GM12873 (cell line): Measurements from ENCODE around the gene FAM227A.

Experiments used
- TF ChIP-seq, protein P1 (sequence below): IDR thresholded peaks from 2 replicates; pipeline ENCODE4 v1.5.1; 2012; ENCODE audit warnings: low read depth, mild to moderate bottlenecking, moderate library complexity, low read length, control low read depth; ENCODE audit not compliant: insufficient read depth; ENCODE audit errors: missing control alignments

FAM227A gene

DNA sequence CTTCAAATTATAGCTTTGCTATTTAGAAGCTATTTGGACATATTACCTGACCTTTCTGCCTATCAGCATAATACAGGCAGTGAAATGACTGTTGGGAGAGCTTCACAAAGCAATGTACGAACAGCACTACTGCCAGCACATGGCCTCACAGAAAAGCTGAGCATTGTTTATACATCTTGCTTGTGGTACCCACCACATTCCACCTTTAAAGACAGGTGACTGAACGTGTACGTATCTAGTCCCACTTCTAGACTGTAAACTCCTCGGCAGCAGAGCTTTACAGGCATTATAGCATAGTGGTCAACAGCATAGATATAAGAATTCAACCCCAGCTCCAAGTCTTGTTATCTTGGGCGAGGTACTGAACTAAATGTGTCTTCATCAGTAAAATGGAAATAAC, 43.0 kb upstream of the FAM227A start:
- TF ChIP-seq, protein P1, sequence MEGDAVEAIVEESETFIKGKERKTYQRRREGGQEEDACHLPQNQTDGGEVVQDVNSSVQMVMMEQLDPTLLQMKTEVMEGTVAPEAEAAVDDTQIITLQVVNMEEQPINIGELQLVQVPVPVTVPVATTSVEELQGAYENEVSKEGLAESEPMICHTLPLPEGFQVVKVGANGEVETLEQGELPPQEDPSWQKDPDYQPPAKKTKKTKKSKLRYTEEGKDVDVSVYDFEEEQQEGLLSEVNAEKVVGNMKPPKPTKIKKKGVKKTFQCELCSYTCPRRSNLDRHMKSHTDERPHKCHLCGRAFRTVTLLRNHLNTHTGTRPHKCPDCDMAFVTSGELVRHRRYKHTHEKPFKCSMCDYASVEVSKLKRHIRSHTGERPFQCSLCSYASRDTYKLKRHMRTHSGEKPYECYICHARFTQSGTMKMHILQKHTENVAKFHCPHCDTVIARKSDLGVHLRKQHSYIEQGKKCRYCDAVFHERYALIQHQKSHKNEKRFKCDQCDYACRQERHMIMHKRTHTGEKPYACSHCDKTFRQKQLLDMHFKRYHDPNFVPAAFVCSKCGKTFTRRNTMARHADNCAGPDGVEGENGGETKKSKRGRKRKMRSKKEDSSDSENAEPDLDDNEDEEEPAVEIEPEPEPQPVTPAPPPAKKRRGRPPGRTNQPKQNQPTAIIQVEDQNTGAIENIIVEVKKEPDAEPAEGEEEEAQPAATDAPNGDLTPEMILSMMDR = no peak

GRCh38 chr22:38698407-38699094, 42.4 kb upstream of the FAM227A start:
- TF ChIP-seq, protein P1 = no peak

GRCh38 chr22:38697425-38698089, 41.4 kb upstream of the FAM227A start:
- TF ChIP-seq, protein P1 = no peak

DNA sequence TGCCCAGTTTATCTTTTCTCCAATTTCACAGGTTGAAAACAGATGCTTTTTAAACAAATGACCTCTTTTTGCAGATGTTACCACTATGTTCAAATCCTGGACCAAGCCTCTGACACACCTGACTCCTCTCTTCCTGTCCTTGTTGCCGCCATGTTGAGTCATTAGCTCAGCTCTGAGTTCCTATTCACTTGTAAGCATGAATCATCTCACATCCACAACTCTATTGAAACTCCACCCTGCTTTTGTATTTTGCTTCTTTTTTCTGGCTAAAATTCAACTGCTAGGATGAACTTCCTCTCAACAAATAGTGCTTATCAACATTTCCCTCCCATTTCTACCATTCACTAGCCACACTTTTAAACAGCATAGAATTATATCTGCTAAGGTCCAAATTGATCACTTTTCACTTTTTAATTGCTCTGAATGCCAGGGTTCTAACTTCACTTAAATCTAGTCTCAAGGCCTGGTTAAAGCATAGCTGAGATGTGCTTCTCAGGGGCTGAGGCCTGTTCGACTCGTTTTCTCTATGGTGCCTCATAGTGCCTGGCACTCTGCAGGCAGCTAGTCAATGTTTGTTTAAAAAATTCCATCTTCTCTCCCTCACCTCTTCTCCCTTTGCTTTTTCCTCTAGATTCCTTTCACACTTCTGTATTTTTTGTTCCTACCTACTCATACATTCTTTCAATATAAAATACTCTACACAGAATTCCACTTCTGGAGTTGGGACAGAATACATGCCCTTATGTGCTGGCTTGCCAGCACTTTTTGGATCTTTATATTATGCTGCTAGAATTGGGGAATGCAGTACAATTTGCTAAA, 40.6 kb upstream of the FAM227A start:
- TF ChIP-seq, protein P1 = no peak

GRCh38 chr22:38694940-38695339, 38.7 kb upstream of the FAM227A start:
- TF ChIP-seq, protein P1 = no peak

GRCh38 chr22:38694049-38694448, 37.9 kb upstream of the FAM227A start:
- TF ChIP-seq, protein P1 = no peak

- TF ChIP-seq, protein P1 = no peak
Observed at GRCh38 chr22:38689651-38690050, 33.5 kb upstream of the FAM227A start.
